ENCODE data around the gene MSRB3. TPM values are rescaled to one million over a fixed set of nuclear protein-coding genes. Genes with fewer than 3 reads are reported as not detected.

MSRB3 gene
- total RNA-seq, 1 experiment from 2014 or later: 5.9 TPM

- Histone ChIP-seq H3K36me3 (ENCODE audit: low read depth, low read length) (0 out of 2 replicates have a peak, but pooled peaks cover 5% of the 10 kb centered on the region), H3K4me2 (ENCODE audit: low read length) (no peak overlapping the region), H3K79me2 (ENCODE audit: low read length) (peaks cover 33% of the 10 kb centered on the region), H3K9me3 (ENCODE audit: low read length) (no peaks in the 10 kb centered on the region), H2AFZ (ENCODE audit: low read length) (no peak overlapping the region), H3K4me3 (ENCODE audit: low read length) (no peak overlapping the region), H3K4me1 (ENCODE audit: insufficient read depth, low read length) (peaks cover 11% of the 10 kb centered on the region), H3F3A (ENCODE audit: low read length, unreplicated experiment) (peaks cover 5% of the 10 kb centered on the region), H3K27ac (ENCODE audit: low read length) (no peak overlapping the region), H3K9me2 (replicated peaks; ENCODE audit: low read length) (no peaks in the 10 kb centered on the region), H3K9ac (ENCODE audit: low read length) (no peak overlapping the region), H3K27me3 (ENCODE audit: low read length) (no peaks in the 10 kb centered on the region), H4K20me1 (ENCODE audit: low read length) (0 out of 2 replicates have a peak, but pooled peaks cover 5% of the 10 kb centered on the region)
- TF ChIP-seq, protein P1, sequence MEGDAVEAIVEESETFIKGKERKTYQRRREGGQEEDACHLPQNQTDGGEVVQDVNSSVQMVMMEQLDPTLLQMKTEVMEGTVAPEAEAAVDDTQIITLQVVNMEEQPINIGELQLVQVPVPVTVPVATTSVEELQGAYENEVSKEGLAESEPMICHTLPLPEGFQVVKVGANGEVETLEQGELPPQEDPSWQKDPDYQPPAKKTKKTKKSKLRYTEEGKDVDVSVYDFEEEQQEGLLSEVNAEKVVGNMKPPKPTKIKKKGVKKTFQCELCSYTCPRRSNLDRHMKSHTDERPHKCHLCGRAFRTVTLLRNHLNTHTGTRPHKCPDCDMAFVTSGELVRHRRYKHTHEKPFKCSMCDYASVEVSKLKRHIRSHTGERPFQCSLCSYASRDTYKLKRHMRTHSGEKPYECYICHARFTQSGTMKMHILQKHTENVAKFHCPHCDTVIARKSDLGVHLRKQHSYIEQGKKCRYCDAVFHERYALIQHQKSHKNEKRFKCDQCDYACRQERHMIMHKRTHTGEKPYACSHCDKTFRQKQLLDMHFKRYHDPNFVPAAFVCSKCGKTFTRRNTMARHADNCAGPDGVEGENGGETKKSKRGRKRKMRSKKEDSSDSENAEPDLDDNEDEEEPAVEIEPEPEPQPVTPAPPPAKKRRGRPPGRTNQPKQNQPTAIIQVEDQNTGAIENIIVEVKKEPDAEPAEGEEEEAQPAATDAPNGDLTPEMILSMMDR (conservative IDR thresholded peaks at IDR 0.05; ENCODE audit: low read depth, low read length): peak; percentile 58
- no peak for TF ChIP-seq EZH2phosphoT487 (IDR thresholded peaks at IDR 0.05; ENCODE audit: borderline replicate concordance, low read length)
- no peak for TF ChIP-seq EZH2 (IDR thresholded peaks at IDR 0.05; ENCODE audit: low read length, unreplicated experiment)
- ChIA-PET CTCF (interaction anchor here (0.6 to 1.0 kb wide), 9 partner anchors 47 to 535 kb away, joined by 3 to 6 read pairs (median 5); partner anchors contain the start of gene LEMD3), POLR2A (ENCODE audit: unreplicated experiment) (interaction anchor here (0.6 to 0.8 kb wide), 2 partner anchors 63 to 91 kb away, joined by 4 read pairs; partner anchors contain the start of gene LEMD3)
- ATAC-seq: no peak
- DNase-seq: peak; percentile 45
- BruUV-seq (replicated peaks): no TSS peak
- intact Hi-C loops (cut with micrococcal nuclease): loop anchor here (2.0 to 5.0 kb wide), 2 partner anchors 60 to 342 kb away; no protein-coding TSS in a partner anchor
Measured at GRCh38 chr12:65232476-65233077, 45.9 kb upstream of the MSRB3 start.

GRCh38 chr12:65237153-65237552 lies 41.3 kb upstream of the MSRB3 start:
- H3K9ac ChIP-seq (ENCODE audit: low read length): no peak overlapping the region
- H2AFZ ChIP-seq (ENCODE audit: low read length): no peak overlapping the region
- H3K79me2 ChIP-seq (ENCODE audit: low read length): peaks cover 19% of the 10 kb centered on the region; the same call in 1 of the 2 replicates
- TF ChIP-seq EZH2 (IDR thresholded peaks at IDR 0.05; ENCODE audit: low read length, unreplicated experiment): no peak
- TF ChIP-seq, protein P1 (conservative IDR thresholded peaks at IDR 0.05; ENCODE audit: low read depth, low read length): no peak
- no peak for TF ChIP-seq EZH2phosphoT487 (IDR thresholded peaks at IDR 0.05; ENCODE audit: borderline replicate concordance, low read length)
- no peaks in the 10 kb centered on the region for H3K27me3 ChIP-seq (ENCODE audit: low read length)
- no peaks in the 10 kb centered on the region for H3F3A ChIP-seq (ENCODE audit: low read length, unreplicated experiment)
- no peak overlapping the region for H3K27ac ChIP-seq (ENCODE audit: low read length)
- intact Hi-C loops (cut with micrococcal nuclease): no loop called here
- no peak overlapping the region for H3K4me3 ChIP-seq (ENCODE audit: low read length)
- H3K9me3 ChIP-seq (ENCODE audit: low read length): no peaks in the 10 kb centered on the region
- ChIA-PET CTCF (no interaction called here), POLR2A (ENCODE audit: unreplicated experiment) (no interaction called here)
- ATAC-seq (no peak), DNase-seq (no peak)
- no TSS peak for BruUV-seq (replicated peaks)
- H3K4me2 ChIP-seq (ENCODE audit: low read length): no peak overlapping the region
- H3K9me2 ChIP-seq (replicated peaks; ENCODE audit: low read length): no peaks in the 10 kb centered on the region
- 0 out of 2 replicates have a peak, but pooled peaks cover 5% of the 10 kb centered on the region for H4K20me1 ChIP-seq (ENCODE audit: low read length)
- no peaks in the 10 kb centered on the region for H3K4me1 ChIP-seq (ENCODE audit: insufficient read depth, low read length)
- H3K36me3 ChIP-seq (ENCODE audit: low read depth, low read length): 0 out of 2 replicates have a peak, but pooled peaks cover 12% of the 10 kb centered on the region

GRCh38 chr12:65238609-65239008 lies 39.9 kb upstream of the MSRB3 start:
- H3K4me2 ChIP-seq (ENCODE audit: low read length): no peak overlapping the region
- DNase-seq: no peak
- BruUV-seq (replicated peaks): no TSS peak
- TF ChIP-seq, protein P1 (conservative IDR thresholded peaks at IDR 0.05; ENCODE audit: low read depth, low read length): no peak
- TF ChIP-seq EZH2phosphoT487 (IDR thresholded peaks at IDR 0.05; ENCODE audit: borderline replicate concordance, low read length) (no peak), EZH2 (IDR thresholded peaks at IDR 0.05; ENCODE audit: low read length, unreplicated experiment) (no peak)
- H3K4me3 ChIP-seq (ENCODE audit: low read length): no peak overlapping the region
- H3K4me1 ChIP-seq (ENCODE audit: insufficient read depth, low read length): no peaks in the 10 kb centered on the region
- ChIA-PET POLR2A (ENCODE audit: unreplicated experiment) (interaction anchor here (0.6 kb wide), 1 partner anchor 69 kb away, joined by 4 read pairs; no protein-coding TSS in a partner anchor), CTCF (no interaction called here)
- no peaks in the 10 kb centered on the region for H3K9me3 ChIP-seq (ENCODE audit: low read length)
- no peak overlapping the region for H2AFZ ChIP-seq (ENCODE audit: low read length)
- H3K9ac ChIP-seq (ENCODE audit: low read length): no peak overlapping the region
- ATAC-seq: no peak
- no peaks in the 10 kb centered on the region for H3K27me3 ChIP-seq (ENCODE audit: low read length)
- H3K36me3 ChIP-seq (ENCODE audit: low read depth, low read length): peaks cover 12% of the 10 kb centered on the region; the same call in 1 of the 2 replicates
- H3K9me2 ChIP-seq (replicated peaks; ENCODE audit: low read length): no peaks in the 10 kb centered on the region
- intact Hi-C loops (cut with micrococcal nuclease): no loop called here
- H3F3A ChIP-seq (ENCODE audit: low read length, unreplicated experiment): no peaks in the 10 kb centered on the region
- H4K20me1 ChIP-seq (ENCODE audit: low read length): no peaks in the 10 kb centered on the region
- peaks cover 11% of the 10 kb centered on the region; the same call in 1 of the 2 replicates for H3K79me2 ChIP-seq (ENCODE audit: low read length)
- no peak overlapping the region for H3K27ac ChIP-seq (ENCODE audit: low read length)

All from PC-3 (cell line).